NCI-H146 treated with DMSO at 0.1 percent for 48 hours (cell line): ENCODE data around the gene WASF3.
A peak's percentile ranks its signal among the peaks of the same experiment; 100 is the strongest.
"Not testable (repeated sequence)": the region's sequence is repeated elsewhere in the genome, so short reads cannot be mapped to it uniquely, and the experiment has no call there.

Experiments used
- DNase-seq: peaks from one replicate; lab custom pipeline; 2025; ENCODE audit not compliant: unreplicated experiment; lab: John Stamatoyannopoulos, UW

Gene WASF3

DNA sequence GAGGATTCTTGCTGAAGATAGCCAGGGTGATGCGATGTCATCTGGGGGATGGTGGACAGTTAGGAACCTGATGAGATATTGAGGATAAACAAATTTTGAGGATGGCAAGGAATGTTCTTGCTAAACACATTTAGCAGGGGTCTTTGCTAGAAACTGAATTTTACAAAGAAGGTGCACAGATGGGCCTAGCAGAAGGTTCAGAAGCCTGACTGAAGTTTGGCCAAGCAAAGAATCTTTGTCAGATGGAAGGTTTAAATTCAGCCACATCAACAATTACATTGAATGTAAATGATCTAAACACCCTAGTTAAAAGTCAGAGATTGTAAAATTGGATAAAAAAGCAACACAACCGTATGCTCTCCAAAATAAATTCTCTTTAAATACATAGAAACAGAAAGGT lies 68.8 kb downstream of the WASF3 start:
- no peak for DNase-seq

DNA sequence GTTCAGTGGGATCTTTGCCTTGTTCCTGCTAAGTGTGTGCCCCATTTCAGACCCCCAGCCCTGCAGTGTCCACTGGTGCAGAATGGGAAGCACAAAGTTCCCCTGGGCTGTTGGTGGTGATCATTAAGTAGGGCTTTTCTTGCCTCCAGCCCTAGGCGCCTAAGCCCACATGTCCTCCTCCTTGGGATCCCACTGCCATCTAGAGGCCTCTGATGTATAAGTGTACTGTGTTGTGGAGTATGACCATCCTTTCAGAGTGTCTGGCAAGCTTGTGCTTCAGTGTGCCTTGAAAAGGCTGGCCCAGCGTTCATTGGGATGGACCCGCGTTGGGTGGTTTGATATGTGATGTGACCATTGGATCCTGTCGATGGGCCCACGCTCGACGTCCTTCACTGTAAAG lies 71.2 kb downstream of the WASF3 start:
- DNase-seq = no peak

DNA sequence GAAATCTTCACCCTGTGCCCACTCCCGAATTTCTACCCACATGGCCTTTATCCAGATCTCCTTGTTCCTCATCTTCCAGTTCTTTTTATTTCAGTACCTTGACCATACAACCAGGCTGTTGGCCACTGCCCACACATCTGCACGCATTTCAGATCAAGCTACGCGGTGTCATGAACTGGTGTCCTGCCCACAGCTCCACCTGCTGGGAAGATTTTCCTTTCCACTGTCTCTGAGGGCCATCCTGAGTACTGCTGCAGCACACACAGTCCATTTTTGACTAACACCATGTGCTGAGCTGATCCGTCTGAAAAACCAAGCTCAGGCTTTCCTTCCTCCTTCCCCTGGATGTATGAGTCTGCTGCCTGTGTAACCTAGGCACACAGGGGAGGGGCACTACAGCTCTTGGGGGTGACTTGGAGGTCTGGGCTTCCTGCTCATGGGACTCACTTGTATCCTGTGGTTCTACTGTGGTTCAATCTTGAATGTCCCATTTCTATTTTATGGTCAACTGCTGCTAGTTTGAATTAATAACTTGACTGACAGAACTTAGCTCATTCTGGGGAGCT lies 71.9 kb downstream of the WASF3 start:
- no peak for DNase-seq

DNA sequence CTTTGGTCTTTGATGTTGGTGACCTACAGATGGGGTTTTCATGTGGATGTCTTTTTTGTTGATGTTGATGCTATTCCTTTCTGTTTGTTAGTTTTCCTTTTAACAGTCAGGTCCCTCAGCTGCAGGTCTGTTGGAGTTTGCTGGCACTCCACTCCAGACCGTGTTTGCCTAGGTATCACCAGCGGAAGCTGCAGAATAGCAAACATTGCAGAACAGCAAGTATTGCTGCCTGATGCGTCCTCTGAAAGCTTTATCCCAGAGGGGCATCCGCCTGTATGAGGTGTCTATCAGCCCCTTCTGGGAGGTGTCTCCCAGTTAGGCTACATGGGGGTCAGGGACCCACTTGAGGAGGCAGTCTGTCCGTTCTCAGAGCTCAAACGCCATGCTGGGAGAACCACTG lies 78.2 kb downstream of the WASF3 start:
- not testable (repeated sequence) for DNase-seq

DNA sequence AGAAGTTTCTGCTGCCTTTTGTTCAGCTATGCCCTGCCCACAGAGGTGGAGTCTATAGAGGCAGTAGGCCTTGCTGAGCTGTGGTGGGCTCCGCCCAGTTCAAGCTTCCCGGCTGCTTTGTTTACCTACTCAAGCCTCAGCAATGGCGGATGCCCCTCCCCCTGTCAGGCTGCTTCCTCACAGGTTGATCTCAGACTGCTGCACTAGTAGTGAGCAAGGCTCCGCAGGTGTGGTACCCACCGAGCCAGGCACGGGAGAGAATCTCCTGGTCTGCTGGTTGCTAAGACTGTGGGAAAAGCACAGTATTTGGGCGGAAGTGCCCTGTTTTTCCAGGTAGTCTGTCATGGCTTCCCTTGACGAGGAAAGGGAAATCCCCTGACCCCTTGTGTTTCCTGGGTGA lies 78.6 kb downstream of the WASF3 start:
- not testable (repeated sequence) for DNase-seq

DNA sequence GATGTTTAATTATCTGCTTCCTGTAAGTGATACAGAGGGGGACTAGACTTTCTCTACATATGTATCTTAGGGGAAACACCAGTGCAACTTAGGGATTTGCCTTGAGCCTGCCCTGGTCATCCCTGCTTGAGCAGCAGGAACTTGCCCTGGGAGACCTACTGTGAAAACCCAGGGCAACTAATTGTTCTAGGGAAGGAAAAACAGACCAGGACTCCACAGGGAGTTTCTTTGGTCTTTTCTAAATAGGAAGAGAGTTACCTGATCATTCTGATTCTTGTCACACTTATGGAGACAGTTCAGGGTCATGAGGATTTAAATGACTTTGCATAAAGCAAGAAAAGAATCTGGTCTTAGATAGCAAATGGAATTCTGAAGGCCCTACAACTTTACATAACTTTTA lies 89.1 kb downstream of the WASF3 start:
- no peak for DNase-seq

DNA sequence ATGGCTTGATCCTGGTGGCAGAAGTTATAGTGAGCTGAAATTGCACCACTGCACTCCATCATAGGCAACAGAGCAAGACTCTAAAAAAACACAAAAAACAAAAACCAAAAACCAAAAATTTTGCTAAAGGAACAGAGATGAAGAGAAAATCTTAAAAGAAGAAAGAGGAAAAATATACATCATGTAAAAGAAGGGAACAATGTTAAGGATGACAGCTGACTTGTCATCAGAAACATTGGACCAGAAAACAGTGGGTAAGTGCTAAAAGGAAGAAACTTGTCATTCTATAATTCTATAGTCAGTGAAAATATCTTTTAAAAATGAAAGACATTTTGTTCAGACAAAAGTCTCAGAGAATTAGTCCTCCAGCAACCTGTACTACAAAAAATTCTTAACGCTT lies 93.8 kb downstream of the WASF3 start:
- no peak for DNase-seq

DNA sequence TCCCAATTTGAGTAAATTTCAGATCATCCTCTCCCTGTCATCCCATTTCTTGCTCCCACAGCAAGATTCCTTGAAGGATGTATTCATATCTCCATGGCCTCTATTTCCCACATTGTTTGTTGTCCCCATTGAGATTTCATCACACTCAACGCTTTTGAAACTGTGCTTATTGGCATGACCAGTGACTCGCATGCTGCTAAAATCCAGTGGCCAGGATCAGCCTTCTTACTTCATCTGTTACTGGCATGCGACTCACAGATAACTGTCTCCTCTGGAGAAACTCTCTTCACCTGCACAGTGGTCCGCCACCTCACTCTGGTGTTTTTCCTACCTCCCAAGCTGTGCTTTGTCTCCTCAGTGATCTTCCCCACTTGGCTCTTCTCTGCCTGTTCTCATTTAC lies 95.8 kb downstream of the WASF3 start:
- no peak for DNase-seq

DNA sequence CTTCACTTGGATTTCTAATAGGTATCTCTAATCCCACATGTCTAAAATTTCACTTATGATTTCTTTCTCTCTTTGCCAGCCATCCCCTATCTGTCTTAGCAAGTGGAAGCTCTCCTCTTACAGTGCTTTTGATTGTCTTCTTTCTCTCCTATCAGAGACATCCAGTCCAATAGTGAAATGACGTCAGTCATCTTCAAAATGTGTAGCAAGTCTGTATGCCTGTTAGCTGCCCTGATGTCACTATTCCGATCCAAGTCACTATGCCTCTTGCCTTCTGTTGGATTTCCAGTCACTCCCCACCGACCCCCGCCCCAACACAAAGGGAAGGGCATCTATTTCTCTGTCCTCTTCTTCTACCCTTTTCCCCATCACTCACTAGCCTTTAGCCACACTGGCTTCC lies 96.4 kb downstream of the WASF3 start:
- no peak for DNase-seq

DNA sequence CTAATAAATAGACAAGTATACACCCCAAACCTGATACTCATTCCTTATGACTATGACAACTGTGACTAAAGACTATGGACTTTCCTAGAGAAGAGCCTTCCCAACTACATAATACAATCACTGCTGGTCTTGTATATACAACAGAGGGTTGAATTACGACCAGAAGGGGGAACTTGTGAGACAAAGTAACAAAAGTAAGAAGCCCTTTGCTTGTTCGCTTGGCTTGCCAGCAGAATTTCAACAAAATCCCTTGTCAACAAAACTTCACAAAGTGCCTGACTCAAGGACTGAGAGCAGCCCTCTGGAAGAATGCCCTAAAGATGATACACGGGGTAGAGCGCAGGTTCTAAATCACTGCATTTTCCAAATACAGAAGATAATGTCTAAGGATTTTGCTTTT lies 99.4 kb downstream of the WASF3 start:
- peak; percentile 11 for DNase-seq

DNA sequence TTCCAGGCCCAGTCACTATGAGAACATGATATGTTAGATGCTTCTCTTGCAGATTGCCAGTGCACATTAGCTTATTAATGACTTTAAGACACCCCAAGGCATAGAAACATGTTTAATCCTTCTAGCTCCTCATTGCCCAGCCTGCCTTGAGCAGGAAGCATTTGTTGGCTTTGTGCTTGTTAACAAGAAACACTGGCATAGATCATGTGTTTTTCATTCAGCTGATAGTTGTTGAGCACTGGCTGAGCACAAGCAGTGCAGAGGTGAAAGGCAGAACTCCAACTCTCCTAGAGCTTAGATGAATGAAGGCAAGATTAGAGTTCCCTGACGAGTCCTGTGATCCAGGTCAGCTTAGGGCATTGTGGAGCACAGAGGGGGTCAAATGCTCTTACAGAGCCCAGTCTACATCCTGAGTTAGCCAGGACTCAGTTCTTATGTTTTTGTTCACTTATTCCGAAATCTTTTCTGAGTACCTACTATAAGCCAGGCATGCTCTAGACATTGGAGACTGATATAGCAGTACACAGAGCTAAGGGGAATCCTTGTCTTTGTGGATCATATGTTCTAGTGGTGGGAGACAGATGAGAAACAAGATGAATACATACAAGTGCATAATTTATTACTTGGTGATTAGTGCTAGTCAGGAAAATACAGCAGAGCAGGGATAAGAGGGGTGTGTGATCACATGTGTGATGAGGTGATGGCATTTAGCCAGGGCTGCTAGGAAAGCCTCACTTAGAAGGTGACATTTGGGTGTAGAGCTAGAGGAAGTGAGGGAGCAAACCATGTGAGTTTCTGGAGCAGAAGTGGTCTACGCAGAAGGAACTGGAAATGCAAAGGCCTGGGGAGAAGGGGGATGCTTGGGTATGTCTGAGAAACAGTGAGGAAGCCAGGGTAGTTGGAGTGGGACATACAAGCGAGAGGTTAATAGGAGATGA lies 101.2 kb downstream of the WASF3 start:
- DNase-seq = no peak

DNA sequence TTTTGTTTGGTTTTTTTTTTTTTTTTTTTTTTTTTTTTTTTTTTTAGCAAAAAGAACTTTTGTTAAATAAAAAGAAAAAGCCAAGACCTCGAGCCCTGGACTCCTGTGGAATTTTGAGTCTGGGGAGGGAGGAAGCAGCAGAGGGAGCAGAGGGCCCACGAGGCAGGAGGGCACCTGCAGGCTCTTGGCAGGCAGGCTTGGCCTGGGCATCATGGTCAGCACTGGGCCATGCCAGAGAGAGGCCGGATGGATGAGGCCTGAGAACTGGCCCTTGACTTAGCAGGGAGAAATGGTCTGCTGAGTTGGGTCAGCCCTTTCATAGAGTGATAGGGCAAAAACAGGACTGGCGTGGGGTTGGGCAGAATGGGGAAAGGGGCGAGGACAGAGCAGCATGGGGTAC lies 102.7 kb downstream of the WASF3 start:
- no peak for DNase-seq

DNA sequence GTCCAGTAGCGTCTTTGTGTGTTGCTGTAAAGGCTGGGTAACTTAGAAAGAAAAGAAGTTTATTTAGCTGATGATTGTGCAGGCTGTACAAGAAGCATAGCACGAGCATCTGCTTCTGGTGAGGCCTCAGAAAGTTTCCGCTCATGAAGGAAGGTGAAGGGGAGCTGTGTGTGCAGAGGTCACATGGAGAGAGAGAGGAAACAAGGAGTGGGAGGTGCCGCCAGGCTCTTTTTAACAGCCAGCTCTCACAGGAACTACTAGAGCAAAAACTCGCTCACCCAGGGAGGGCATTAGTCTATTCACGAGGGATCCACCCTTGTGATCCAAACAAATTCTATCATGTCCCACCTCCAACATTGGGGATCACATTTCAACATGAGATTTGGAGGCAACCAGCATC lies 103.3 kb downstream of the WASF3 start:
- no peak for DNase-seq

DNA sequence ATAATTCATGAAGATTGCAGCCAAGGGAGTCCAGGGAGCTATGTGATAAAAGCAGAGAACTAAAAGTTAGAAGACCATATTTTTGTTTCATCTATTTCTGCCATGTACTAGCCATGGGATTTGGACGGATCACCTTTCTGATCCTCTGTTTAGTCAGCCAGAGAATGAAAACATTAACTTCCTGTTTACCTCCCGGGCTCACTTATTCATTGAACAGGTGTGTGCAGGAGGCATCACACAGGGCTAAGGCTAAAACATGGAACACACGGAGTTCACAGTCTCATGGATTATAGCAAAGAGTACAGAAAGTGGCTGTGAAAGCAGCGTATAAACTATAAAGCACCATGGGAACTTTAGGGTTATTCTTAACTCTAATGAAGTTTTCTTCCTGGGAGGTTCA lies 106.3 kb downstream of the WASF3 start:
- peak; percentile 86 for DNase-seq

DNA sequence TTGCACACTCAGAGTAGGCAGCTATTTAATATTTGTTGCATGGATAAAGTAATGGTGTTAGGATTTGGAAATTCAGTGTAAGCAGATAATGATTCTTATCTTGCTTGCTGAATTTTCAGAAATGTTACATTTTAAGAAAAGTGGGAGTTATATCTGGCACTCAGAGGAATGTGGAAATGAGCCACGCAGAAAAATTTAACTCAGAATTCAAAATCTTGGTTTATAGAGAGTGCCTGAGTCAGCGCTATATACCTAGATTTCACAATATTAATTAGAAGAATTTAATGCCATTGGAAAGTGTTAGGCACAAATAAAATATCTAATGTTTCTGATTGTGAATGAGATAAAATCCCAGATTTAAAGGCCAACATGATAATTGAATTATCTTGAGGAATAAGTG lies 106.8 kb downstream of the WASF3 start:
- no peak for DNase-seq

DNA sequence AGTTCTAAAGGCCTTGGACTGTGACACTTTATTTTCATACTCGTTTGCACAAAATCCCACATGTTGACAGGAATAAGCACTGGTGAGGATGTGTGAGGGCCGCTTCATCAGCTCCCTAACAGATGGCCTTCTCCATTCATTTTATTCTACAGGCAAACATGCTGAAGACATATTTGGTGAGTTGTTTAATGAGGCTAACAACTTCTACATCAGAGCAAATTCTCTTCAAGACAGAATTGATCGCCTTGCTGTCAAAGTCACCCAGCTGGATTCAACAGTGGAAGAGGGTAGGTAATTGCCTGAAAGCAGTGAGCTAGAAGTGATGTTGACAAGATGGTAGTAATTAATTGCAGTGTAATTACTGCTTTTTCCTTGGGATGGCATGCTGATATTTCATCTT lies 107.4 kb downstream of the WASF3 start:
- DNase-seq = peak; percentile 42

DNA sequence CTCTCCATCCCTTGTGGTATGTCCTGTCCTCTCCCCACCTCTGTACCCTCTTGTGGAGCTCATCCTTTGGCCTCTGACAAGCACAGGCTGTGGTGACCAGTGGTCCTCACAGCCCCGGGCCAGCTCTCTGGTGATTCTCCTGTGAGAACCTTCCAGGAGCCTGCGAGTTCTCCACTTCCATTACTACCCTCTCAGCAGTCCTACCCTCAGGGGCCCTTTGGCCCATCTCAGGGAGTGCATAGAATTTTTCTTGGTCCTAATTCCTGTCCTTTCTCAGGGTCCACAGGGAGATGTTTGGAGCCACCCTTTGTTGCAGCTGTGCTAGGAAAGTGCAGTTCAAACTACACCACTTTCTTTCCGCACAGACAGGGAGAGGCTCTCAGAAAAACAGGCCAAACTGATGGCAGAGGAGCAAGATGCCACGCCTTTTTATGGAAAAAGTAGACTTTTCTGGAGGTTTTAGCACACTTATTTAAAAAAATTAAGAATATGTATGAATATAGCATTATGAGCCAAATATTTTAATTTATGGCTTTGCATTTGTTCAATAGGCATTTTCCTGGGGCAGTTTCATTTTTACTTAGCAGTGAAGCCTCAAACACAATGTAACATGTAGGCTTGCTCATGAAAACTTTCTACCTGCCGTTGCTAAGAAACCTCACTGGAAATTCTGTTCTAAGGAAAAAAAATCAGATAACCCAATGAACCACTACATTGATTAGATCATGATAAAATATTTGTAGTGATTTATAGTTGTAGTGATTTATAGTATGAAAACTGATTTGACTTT lies 111.1 kb downstream of the WASF3 start:
- DNase-seq = no peak

DNA sequence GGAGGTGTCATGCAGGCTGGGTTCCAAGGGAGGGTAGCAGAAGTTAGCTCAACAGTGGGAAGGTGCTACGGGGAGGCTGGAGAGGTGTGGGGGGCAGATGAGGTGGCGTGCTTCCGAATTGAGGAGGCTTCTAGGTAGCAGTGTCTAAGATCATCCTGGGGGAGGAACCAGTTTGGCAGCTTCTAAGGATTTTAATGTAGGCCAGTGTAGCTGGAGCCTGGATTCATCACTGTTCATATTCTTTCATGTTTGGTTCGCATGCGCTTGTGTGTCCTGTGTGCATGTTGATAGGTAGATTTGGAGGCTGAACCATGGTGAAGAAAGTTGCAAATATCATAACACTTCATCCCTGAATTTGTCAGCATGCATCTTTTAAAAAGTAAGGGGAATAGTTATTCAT lies 116.4 kb downstream of the WASF3 start:
- DNase-seq = no peak

DNA sequence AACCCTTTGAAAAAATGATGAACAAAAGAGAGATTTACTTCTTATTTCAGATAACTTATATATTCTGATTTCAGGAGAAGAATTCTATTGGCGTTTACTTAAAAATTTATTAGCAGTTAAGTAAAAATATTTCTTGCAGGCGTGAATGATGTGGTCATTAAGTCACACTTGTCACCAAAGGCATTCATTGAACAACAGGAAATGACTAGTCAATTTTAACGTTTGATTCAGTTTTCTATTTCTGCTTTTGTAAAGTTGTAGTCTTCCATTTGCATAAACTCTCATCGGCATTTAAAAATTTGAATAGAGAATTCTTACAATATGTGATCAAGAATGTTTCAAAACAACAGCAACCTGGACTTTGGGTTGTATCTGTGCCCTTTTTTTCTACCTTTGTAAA lies 119.7 kb downstream of the WASF3 start:
- no peak for DNase-seq

DNA sequence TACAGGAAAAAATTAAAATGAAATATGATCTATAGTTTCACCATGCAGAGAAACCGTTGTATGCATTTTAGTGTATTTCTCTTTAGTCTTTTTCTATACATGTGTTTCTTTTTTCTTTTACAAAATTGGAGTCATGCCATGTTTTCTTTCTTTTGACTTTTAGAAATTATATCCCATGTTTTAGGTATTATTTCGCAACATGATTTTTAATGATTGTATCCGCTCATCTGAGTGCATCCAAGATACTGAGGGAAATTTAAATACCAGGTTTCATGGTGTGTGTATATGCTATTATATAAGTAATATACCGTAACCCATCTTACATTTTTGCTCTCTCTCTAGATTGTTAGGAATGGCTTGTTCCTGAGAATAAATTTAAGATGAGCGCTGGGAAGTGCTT lies 120.8 kb downstream of the WASF3 start:
- no peak for DNase-seq

DNA sequence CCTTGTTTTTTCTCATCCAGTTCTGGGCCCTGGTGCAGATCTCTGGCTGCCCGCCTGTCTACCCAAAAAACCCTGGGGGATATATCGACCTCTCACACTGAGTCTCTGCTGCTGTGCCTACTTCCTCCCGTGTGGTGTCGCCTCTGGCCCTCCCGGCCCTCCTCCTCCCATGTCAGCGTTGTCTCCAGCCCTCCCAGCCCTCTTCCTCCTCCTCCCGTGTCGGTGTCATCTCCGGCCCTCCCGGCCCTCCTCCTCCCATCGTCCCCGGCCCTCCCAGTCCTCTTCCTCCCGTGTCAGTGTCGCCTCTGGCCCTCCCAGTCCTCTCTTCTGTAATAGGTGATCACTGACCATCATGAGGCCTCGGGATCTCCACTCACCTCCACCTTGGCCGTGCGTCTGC lies 121.3 kb downstream of the WASF3 start:
- no peak for DNase-seq
